Activated T-helper 17 cell treated with anti-CD3 and anti-CD28 coated beads, Interleukin-2, amount 50 U/mL, for 72 hours (primary cell): Measurements from ENCODE around the gene VANGL2. TPM values are rescaled to one million over a fixed set of nuclear protein-coding genes. Genes with fewer than 3 reads are reported as not detected.

Source experiments
- ATAC-seq: fragments of 150-1000 bp; cut with Tn5 transposase; replicated peaks from 2 replicates; pipeline ENCODE4 v1.10.0; 2021; ENCODE audit warnings: mild to moderate bottlenecking, moderate library complexity
- H3K27ac Mint-ChIP-seq: one replicate; pipeline ENCODE4 v1.8.0; 2022; ENCODE audit warnings: mixed read lengths
- H3K27me3 Mint-ChIP-seq: one replicate; pipeline ENCODE4 v1.8.0; 2022; ENCODE audit warnings: mixed read lengths
- H3K36me3 Mint-ChIP-seq: one replicate; pipeline ENCODE4 v1.8.0; 2022; ENCODE audit warnings: low read depth, mild to moderate bottlenecking, mixed read lengths
- H3K4me1 Mint-ChIP-seq: one replicate; pipeline ENCODE4 v1.8.0; 2022; ENCODE audit warnings: mixed read lengths
- H3K4me3 Mint-ChIP-seq: one replicate; pipeline ENCODE4 v1.8.0; 2022; ENCODE audit warnings: mild to moderate bottlenecking, mixed read lengths
- H3K9me3 Mint-ChIP-seq: one replicate; pipeline ENCODE4 v1.8.0; 2022; ENCODE audit warnings: mixed read lengths
- total RNA-seq, 2 donors: library from RNA; stranded (reverse); gene quantifications; one replicate each; pipeline ENCODE4 v1.2.3, GENCODE V29; 2022

The VANGL2 gene
- total RNA-seq, 2 donors from 2014 or later = not detected

- no peak overlapping the region for H3K4me3 Mint-ChIP-seq
- H3K27me3 Mint-ChIP-seq = peaks cover 21% of the 10 kb centered on the region
- no peak overlapping the region for H3K27ac Mint-ChIP-seq
- no peaks in the 10 kb centered on the region for H3K9me3 Mint-ChIP-seq
- H3K36me3 Mint-ChIP-seq = no peaks in the 10 kb centered on the region
- ATAC-seq = no peak
- peaks cover 6% of the 10 kb centered on the region for H3K4me1 Mint-ChIP-seq
These were observed 6.0 kb downstream of the VANGL2 start for GRCh38 chr1:160406131-160406968.

- no peaks in the 10 kb centered on the region for H3K36me3 Mint-ChIP-seq
- H3K4me3 Mint-ChIP-seq = no peak overlapping the region
- H3K27me3 Mint-ChIP-seq = peaks cover 3% of the 10 kb centered on the region
- H3K27ac Mint-ChIP-seq = no peak overlapping the region
- H3K4me1 Mint-ChIP-seq = no peaks in the 10 kb centered on the region
- no peaks in the 10 kb centered on the region for H3K9me3 Mint-ChIP-seq
- no peak for ATAC-seq
These were observed 7.8 kb downstream of the VANGL2 start for GRCh38 chr1:160407839-160408801.

DNA sequence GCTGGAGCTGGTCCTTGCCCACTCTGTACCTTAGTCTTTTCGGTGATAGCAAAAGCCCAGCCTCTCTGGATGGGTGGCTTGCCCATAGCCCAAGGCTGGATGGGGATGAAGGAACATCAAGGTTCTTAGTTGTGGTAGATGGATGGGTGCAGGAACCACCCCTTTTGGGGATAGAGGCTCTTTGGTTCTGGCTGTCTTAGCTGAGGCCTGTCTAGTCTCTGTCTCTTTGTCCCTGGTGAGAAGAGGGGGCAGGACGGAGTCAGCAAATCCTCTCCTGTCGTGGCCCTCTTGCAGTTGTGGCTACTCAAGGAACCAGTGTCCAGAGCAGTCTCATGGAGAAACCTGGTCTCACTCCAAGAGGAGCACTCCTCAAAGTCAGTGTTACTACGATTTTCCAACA is 8.5 kb downstream of the VANGL2 start:
- no peak for ATAC-seq
- Mint-ChIP-seq H3K4me1 (no peaks in the 10 kb centered on the region), H3K36me3 (no peaks in the 10 kb centered on the region), H3K27me3 (no peaks in the 10 kb centered on the region), H3K9me3 (no peaks in the 10 kb centered on the region), H3K4me3 (no peak overlapping the region), H3K27ac (no peak overlapping the region)

DNA sequence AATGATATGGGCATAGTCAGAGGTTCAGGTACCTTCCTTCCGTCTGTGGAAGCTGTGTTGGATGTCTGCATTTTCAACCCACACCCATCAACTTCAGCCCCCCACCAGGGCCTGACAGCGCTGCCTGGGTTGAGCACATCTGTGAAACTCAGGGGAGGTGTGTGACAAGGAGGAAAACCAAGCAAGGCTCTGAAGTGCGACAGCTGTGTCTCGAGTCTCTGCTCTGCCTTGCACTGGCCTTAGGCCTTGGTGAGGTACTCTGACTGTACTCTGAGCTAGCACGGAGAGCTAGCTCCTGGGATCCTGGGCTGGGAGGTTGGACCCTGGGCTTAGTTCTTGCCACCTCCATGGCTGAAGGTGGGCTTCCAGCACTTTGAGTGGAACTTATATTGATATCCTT is 9.1 kb downstream of the VANGL2 start:
- Mint-ChIP-seq H3K4me3 (no peak overlapping the region), H3K9me3 (no peaks in the 10 kb centered on the region), H3K27me3 (no peaks in the 10 kb centered on the region), H3K4me1 (no peaks in the 10 kb centered on the region), H3K27ac (no peak overlapping the region), H3K36me3 (no peaks in the 10 kb centered on the region)
- ATAC-seq = no peak

DNA sequence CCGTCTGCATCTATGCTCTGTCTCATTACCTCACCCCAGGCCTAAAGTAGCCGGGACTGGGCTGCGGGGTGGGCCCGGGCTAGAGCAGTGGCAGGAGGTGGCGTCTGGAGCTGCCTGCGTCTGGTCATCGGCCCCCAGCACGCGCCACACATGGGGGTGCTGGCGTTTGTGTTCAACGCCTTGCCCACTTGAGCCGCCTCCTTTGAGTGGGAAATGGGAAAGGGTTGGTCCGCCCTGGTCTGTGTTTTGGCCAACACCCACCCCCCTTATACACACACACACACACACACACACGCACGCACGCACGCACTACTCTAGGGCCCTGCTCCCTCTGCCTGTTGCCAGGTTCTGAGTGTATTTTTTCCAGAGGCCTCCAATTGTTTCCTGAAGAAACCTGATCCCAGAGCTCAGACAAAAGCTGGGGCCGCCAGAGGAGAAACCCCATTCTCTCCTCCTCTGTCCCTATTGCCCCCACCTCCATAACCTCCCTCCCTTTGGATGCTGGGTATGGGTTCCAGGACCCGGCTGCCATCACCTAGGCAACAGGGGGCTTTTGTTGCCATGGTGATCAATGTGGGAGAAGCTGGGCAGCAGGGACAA is 10.1 kb downstream of the VANGL2 start:
- Mint-ChIP-seq H3K9me3 (no peaks in the 10 kb centered on the region), H3K27me3 (no peaks in the 10 kb centered on the region), H3K4me1 (no peaks in the 10 kb centered on the region), H3K4me3 (no peak overlapping the region), H3K27ac (no peak overlapping the region), H3K36me3 (no peaks in the 10 kb centered on the region)
- ATAC-seq = no peak

DNA sequence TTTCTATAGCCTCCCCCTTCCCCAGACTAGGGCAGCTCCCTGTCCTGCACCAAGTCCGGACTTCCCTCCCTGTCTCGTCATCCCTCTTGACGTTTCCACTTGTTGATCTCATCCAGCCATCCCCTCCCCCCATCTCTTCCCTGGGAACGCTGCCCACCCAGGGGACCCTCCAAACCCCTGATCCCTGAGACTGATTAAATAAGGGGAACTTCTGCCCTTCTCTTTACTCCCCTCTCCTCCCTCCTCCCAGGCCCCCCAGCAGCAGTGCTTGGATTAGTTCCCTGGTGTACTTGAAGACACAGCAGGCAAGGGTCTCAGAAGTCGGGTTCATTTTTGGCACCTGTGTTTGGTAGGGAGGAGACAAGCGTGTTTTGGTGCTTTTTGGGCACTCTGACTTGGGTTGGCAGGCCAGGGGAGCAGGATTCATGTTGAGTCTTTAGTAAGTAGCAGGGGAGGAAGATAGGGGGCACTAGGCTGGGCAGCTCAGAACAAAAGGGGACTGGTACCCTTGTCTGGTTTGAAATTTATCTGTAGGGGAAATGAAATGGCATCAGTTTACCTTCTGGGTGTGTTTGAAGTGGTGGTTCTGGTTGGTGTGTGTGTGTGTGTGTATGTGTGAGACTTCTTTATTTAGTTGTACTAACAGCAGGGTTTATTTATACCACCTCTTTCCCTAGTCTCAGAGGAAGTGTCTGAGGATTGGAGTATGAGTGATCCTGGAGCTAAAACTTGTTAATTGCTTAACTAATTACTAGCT is 11.1 kb downstream of the VANGL2 start:
- no peak overlapping the region for H3K27ac Mint-ChIP-seq
- H3K4me1 Mint-ChIP-seq = no peaks in the 10 kb centered on the region
- H3K36me3 Mint-ChIP-seq = no peaks in the 10 kb centered on the region
- no peaks in the 10 kb centered on the region for H3K9me3 Mint-ChIP-seq
- ATAC-seq = no peak
- H3K27me3 Mint-ChIP-seq = no peaks in the 10 kb centered on the region
- no peak overlapping the region for H3K4me3 Mint-ChIP-seq

- H3K9me3 Mint-ChIP-seq = no peaks in the 10 kb centered on the region
- no peaks in the 10 kb centered on the region for H3K4me1 Mint-ChIP-seq
- no peaks in the 10 kb centered on the region for H3K36me3 Mint-ChIP-seq
- no peaks in the 10 kb centered on the region for H3K27me3 Mint-ChIP-seq
- no peak overlapping the region for H3K27ac Mint-ChIP-seq
- no peak overlapping the region for H3K4me3 Mint-ChIP-seq
- ATAC-seq = no peak
These were observed 11.6 kb downstream of the VANGL2 start for GRCh38 chr1:160412028-160412362.

DNA sequence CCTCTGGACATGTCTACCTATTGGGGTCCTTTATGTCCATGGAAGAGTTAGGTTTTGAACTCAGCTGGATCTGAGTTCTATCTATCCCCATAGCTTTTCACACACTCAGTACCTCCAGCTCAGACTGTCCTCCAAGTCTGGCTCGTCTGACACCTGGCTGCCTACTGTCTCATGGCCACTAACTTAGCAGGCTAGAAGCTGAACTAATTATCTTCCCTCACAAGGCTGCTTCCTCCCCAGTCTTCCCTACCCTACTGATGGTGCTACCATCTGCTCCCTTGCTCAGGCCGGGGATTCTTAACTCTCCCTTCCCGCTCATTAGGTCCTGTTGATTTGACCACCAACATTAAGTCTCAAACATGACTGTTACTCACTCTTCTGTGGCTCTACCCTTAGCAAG is 13.4 kb downstream of the VANGL2 start:
- no peaks in the 10 kb centered on the region for H3K27me3 Mint-ChIP-seq
- no peaks in the 10 kb centered on the region for H3K9me3 Mint-ChIP-seq
- no peak overlapping the region for H3K4me3 Mint-ChIP-seq
- ATAC-seq = no peak
- no peak overlapping the region for H3K27ac Mint-ChIP-seq
- H3K4me1 Mint-ChIP-seq = no peaks in the 10 kb centered on the region
- no peaks in the 10 kb centered on the region for H3K36me3 Mint-ChIP-seq

DNA sequence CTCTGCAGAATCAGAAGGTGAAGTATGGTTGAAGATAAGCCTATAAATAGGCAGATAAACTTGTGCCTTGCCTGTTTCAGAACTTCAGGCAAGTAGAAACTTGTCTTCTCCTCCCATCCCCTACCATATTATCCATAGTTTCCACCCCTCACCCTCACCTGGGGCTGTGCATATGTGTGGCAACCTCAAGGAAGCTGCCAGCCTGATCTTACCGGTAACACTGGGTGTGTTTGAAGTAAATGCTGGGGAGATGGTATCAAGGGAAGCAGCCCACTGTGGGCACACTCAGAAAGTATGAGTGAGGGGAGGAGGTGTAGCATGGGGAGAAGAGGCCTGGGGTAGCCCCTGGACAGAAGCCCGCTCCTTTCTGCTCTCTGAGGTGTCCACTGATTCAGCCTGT is 14.5 kb downstream of the VANGL2 start:
- no peaks in the 10 kb centered on the region for H3K4me1 Mint-ChIP-seq
- no peaks in the 10 kb centered on the region for H3K27me3 Mint-ChIP-seq
- ATAC-seq = no peak
- no peaks in the 10 kb centered on the region for H3K9me3 Mint-ChIP-seq
- no peak overlapping the region for H3K4me3 Mint-ChIP-seq
- H3K36me3 Mint-ChIP-seq = no peaks in the 10 kb centered on the region
- H3K27ac Mint-ChIP-seq = no peak overlapping the region

DNA sequence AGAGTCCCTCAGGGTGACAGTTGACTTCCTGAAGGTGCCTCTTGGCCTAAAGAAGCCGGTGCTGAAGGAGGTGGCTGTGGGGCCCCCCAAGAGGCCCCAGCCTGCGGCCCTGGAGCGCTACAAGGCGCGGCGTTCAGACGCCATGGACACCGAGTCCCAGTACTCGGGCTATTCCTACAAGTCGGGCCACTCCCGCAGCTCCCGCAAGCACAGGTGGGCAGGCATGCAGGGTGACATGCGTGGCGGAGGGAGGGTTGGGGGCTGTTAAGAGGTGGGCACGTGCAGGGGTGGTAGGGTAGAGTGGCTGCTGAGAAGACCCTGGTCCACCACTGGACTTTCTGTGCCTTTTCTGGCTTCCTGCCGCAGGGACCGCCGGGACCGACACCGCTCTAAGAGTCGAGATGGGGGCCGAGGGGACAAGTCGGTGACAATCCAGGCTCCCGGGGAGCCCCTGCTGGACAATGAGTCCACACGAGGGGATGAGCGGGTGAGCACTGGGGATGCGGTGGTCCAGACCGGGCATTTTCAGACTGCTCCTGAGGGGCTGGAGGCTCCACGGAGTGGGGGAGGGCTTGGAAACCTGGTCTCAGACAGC is 15.4 kb downstream of the VANGL2 start:
- Mint-ChIP-seq H3K36me3 (no peaks in the 10 kb centered on the region), H3K9me3 (no peaks in the 10 kb centered on the region), H3K27ac (no peak overlapping the region), H3K4me1 (no peaks in the 10 kb centered on the region), H3K27me3 (no peaks in the 10 kb centered on the region), H3K4me3 (no peak overlapping the region)
- no peak for ATAC-seq

DNA sequence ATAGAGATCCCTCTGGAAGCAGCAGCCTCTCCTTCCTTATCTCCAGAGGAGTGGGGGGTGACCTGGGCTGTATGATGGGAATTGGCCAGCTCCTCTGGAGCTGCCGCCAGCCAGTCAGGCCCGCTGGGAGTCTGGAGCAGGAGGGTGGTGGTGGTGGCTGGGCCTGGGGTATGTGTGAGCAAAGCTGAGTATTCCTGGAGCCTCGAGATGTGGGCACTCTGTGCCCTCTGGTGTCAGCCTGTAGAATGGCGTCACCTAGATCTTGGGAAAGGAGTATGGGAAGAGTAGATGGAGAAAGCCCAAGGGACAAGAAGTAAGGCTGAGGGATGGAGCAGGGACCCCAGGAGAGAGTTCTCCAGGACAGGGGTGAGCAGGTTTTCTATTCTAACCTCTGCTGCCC is 16.0 kb downstream of the VANGL2 start:
- no peaks in the 10 kb centered on the region for H3K4me1 Mint-ChIP-seq
- no peaks in the 10 kb centered on the region for H3K36me3 Mint-ChIP-seq
- no peaks in the 10 kb centered on the region for H3K9me3 Mint-ChIP-seq
- no peak for ATAC-seq
- H3K27ac Mint-ChIP-seq = no peak overlapping the region
- no peak overlapping the region for H3K4me3 Mint-ChIP-seq
- no peaks in the 10 kb centered on the region for H3K27me3 Mint-ChIP-seq

- H3K27me3 Mint-ChIP-seq = no peaks in the 10 kb centered on the region
- no peak for ATAC-seq
- no peak overlapping the region for H3K4me3 Mint-ChIP-seq
- H3K27ac Mint-ChIP-seq = no peak overlapping the region
- H3K9me3 Mint-ChIP-seq = no peaks in the 10 kb centered on the region
- no peaks in the 10 kb centered on the region for H3K4me1 Mint-ChIP-seq
- no peaks in the 10 kb centered on the region for H3K36me3 Mint-ChIP-seq
These were observed 18.1 kb downstream of the VANGL2 start for GRCh38 chr1:160418483-160418882.

DNA sequence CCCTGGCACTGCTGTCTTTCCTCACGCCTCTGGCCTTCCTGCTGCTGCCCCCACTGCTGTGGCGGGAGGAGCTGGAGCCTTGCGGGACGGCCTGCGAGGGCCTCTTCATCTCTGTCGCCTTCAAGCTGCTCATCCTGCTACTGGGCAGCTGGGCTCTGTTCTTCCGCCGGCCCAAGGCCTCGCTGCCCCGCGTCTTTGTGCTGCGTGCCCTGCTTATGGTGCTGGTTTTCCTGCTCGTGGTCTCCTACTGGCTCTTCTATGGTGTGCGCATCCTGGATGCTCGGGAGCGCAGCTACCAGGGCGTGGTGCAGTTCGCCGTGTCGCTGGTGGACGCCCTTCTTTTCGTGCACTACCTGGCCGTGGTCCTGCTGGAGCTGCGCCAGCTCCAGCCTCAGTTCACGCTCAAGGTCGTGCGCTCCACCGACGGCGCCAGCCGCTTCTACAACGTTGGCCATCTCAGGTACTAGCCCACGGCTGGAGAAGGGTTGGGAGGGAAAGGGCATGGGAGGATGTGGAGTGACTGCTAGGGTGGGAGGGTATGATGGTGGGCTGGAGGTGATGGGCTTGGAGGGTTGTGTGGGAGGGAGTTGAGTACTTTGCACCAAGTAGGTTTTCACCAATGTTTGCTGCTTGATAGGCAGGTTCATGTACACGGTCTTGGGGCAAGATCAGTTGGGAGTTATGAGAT is 18.9 kb downstream of the VANGL2 start:
- Mint-ChIP-seq H3K9me3 (no peaks in the 10 kb centered on the region), H3K27me3 (no peaks in the 10 kb centered on the region), H3K27ac (no peak overlapping the region), H3K36me3 (no peaks in the 10 kb centered on the region), H3K4me1 (no peaks in the 10 kb centered on the region), H3K4me3 (no peak overlapping the region)
- ATAC-seq = no peak
